Measurements from ENCODE around the gene NFIX.

NFIX gene

GRCh38 chr19:13023656-13024055 is 28.4 kb downstream of the NFIX start:
- no peak for DNase-seq

DNA sequence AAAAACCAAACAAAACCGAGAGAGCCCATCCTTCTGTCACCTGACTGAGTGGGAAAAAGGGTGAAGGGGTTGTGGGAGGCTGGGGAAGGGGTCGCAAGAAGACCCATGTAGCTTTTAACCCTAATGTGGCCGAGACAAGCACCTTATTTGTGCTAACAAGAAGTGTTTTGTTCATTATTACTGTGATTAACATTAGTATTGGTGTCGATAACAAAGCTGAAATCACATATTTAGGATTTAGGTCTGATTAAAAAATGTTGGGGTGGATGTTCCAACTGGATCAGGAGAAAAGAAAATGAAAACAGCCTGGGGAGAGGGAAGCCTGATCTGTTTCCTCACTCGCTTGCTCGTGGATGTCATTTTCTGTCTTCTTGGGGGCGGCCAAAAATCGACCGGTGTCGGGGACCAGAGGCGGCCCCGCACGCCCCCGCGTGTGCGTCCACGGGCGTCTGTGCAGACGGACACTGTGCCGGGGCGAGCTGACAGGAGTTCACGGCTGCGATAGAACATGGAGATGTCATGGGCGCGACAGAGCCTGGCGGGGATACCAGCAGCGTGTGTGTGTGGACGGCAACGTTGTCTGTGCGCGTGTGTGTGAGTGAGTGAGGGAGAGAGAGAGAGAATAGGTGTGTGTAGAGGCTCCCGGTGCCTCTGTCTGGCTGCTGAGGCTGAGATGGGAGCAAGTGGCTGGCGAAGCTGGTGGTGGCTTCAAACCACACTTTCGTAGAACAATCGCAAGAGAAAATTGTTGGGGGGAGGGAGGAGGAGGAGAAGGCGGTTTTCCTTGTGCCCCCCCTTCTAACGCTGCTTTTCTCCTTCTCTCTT is 29.1 kb downstream of the NFIX start:
- no peak for DNase-seq

DNA sequence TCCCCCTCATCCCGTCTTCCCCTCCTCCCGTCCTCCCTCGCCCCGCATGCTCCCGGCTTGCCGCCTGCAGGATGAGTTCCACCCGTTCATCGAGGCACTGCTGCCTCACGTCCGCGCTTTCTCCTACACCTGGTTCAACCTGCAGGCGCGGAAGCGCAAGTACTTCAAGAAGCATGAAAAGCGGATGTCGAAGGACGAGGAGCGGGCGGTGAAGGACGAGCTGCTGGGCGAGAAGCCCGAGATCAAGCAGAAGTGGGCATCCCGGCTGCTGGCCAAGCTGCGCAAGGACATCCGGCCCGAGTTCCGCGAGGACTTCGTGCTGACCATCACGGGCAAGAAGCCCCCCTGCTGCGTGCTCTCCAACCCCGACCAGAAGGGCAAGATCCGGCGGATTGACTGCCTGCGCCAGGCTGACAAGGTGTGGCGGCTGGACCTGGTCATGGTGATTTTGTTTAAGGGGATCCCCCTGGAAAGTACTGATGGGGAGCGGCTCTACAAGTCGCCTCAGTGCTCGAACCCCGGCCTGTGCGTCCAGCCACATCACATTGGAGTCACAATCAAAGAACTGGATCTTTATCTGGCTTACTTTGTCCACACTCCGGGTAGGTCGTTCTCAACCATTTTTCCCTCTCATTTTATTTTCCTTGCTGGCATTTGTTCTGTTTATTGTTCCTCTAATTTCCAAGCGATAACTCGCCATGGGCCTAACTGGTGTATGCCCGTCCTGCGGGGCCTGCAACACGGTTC is 29.8 kb downstream of the NFIX start:
- DNase-seq, result no peak

DNA sequence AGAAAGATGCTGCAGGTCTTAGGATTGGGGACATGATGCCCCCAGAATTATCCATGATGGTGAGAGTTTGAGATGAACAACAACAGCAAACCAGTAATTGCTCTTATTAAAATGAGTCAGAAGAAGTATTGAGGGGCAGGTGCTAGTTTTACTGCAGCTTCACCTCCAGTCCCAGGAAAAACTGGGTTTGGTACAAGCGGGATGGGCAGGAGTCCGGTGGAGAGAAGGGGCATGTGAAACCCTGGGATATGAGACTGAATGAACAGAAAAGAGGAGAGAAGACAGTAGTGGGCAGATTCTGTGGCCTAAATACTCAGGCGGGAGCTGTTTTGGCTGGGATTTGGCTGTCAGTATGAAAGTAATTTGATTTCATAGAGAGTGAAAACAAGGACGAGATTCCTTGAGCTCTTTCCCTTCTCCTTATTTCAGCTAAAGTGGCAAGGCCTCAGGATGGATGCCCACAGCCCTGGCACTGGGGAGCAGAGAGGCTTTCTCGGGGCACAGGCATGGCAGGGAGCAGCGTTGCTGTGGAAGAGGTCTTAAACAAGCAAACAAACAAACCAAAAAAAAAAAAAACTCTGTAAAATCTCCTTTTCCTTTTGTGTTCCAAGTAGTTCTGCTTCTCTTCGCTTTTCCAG is 30.7 kb downstream of the NFIX start:
- no peak for DNase-seq

DNA sequence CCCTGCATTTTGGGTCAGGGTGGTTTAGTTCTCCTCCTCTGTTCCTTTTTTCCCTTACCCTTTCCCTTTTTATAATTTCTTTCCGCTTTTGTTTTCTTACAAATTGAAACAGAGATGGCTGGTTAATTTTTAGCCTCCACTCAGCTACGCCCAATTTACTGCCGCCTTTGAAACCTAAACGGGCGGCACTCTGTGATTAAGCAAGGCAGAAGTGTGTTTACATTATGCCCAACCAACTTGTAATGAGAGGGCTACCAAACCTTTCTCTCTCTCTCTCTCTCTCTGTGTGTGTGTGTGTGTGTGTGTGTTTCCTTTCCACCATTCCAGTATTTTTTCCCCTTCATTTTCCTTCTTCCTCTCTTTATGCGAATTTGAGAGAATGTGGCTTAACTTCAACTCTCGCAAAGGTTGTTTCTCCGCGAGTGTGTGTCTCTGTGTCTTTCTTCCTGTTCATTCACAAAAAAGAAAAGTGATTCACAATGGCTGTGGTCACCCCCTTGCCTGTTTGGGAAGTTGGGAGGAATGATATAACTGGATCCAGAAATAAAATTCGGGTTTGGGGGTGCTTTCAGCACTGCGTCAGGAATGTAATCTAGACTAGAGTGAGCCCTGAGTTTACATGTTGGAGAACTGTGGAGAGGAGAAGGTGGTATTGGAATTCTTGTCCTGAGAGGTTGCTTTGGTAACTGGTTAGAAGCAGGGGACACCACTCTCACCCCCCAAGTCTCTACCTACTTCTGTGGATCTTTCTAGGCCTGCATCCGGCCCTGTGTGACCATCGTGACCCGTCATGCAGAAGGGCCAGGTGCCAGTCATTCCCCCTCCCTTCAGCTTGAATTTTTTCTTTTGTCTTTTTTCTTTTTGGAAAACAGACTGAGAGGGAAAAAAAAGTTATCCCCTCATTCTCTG is 31.4 kb downstream of the NFIX start:
- no peak for DNase-seq

DNA sequence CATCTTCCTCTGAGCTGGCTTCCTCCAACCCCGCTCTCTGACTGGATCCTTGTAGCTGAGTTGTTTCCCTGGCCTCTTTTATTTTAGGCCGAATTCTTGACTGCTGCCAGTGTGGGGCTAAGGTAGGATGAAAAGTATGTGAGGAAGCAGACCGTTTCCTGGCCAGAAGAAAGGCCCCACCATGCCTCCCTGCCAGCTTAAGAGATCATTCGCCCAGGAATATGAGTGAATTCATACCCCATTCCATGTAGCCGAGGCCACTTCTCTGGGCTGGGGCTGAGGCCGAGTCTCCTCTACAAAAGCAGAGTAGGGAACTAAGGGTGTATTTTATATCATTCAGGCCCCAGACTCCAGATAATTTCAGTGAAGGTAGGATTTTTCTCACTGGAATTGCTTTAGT is 32.3 kb downstream of the NFIX start:
- DNase-seq, result no peak

GRCh38 chr19:13028027-13028426 is 32.8 kb downstream of the NFIX start:
- no peak for DNase-seq

- DNase-seq, result no peak
Measured at GRCh38 chr19:13029301-13029880, 34.1 kb downstream of the NFIX start.

GRCh38 chr19:13029893-13030292 is 34.6 kb downstream of the NFIX start:
- no peak for DNase-seq

DNA sequence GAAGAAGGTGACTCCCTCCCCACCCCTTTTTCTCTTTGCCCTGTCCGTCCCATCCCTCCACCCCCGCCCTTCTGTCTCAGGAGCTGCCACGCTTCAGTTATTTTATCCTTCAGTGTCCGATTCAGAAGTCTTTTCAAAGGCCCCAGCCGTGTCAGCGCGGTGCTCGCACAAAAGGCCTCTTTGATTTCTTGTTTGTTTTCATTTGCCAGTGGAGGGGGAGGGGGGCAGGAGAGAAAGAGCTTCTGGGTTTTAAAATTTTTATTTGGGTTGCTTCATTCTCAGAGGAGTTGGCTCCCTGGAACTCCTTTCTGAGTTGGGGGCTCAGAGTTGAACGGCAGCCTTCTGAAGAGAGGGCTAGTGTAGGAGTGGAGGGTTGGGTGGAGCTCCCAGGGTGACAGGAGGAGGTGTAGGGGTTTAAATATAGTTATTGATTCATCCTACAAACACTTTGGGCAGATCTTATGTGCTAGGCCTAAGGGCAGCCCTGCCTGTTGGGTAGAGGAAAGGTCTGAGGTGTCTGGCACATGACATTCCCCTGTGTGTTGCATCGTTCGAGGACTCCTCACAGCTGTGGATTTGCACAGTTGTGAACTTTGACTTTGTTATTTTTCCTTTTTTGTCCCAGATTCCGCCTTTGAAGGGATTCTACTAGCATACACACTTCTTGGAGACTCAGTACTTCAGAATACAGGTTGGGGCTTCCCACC is 36.8 kb downstream of the NFIX start:
- DNase-seq, result no peak

DNA sequence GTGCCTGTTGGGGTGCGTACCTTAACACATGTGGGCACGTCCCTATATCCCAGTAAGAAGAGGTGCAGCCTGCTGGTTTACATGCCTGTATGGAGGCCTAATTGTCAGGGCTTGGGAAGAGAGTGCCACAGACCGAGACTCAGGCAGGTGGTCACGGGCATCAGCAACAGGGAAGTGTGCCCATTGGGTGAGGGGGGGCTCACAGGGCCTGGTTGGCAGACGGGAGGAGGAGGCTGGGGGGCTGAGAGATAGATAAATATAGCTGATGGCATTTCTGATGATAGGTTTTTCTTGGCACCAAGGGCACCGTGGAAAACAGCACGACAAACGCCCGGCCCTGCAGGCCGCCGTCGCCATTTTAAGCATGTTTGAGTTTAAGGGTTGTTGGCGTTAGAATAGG is 37.6 kb downstream of the NFIX start:
- no peak for DNase-seq

DNA sequence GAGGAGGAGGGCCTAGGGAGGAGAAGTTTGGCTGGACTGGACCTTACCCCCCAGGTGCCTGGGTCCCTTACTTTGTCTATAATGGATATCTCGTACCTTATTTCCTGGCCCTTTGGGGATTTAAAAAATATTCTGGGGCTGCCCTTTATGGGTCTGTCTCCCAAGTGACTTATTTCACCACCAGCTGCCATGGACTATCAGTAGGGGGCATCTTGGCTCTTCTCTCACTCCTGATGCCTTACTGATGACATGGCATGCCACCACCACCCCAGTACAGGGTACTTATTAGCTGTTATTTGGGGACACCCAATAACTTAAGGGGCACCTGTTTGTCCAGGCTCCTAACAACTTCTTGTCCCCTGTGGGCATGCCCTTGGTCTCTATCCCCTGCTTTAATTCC is 38.0 kb downstream of the NFIX start:
- no peak for DNase-seq

DNA sequence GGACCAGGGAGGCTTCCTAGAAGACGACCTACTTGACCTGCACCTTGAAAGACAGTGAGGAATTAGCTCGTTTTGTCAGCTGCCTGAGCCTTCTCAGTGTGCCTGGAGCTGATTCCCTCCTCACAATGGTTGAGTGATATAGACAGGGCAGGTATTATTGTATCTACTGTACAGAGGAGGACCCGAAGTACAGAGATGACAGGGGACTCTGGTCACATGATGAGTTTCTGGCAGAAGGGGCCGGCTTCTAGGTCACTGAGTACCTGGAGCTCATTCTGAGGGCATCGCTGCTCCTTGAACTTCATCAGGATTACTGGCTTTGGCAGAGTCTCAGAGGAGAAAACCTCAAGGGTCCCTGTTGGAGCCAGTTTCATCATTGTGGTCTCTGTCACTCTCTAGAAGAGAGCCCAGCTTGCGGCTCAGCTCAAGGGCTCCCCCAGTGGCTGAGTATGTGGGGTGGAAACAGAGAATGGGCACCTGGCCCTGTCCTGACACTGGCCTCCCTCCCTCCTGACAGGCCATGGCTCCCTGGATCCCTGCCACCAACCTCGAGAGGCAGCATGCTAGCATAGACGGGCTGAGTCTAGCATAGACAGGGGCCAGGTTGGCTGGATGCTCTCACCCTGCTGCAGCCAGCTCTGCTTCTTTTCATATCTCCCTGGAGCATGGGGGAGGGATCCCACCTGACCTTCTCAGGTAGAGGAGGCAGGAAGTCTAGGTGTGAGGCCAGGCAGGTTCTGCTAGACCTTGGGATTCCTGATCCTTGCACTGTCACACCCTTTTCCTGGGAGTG is 38.7 kb downstream of the NFIX start:
- DNase-seq, result peak in 1 of 5 donors; percentile 25

- DNase-seq, result no peak
Measured at GRCh38 chr19:13034636-13035035, 39.4 kb downstream of the NFIX start.

GRCh38 chr19:13035820-13036365 is 40.6 kb downstream of the NFIX start:
- DNase-seq, result no peak

DNA sequence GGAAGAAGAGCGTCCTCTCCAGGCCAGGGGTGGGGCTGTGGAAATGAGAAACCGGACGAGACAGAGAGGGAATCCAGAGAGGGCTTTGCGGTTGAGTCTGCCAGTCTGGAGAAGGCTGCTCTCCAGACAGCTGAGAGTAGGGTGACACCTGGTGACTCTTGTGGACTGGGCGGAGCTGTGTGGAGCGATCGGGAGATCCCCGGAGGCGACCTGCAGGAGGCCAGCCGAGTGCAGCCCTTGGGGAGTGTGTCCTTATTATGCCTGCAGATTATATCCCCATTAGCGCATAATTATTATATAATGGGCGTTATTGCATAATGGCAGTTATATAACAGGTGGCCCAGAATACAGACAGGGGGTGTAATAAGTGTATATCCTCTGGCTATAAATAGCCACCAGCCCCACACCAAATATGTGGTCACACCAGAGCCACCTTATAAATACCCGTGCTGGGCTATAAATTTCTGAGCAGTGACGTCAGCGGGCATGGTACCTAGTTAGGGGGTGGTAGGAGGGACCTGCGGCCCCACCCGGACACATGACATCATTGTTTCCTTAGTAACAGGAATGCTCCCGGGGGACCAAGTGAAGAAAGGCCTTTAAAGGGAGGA is 41.2 kb downstream of the NFIX start:
- DNase-seq, result no peak

- no peak for DNase-seq
Measured at GRCh38 chr19:13037161-13037560, 41.9 kb downstream of the NFIX start.

GRCh38 chr19:13037731-13038130 is 42.5 kb downstream of the NFIX start:
- DNase-seq, result no peak

- DNase-seq, result no peak
Measured at GRCh38 chr19:13038306-13039210, 43.3 kb downstream of the NFIX start.
